Omental fat pad (tissue), 4 donors: ENCODE results near the gene RHOJ. TPM values are rescaled to one million over a fixed set of nuclear protein-coding genes. Genes with fewer than 3 reads are reported as not detected.
A peak's percentile ranks its signal among the peaks of the same experiment; 100 is the strongest.

Experiments used
- ATAC-seq: fragments of 150-250 bp; one replicate; pipeline ENCODE4 v1.9.1; 2016; ENCODE audit warnings: mild to moderate bottlenecking, moderate library complexity; ENCODE audit not compliant: low FRiP score
- DNase-seq: peaks from one replicate; pipeline ENCODE4 v3.0.0-alpha.2; 2019; ENCODE audit warnings: low spot score
- CTCF ChIP-seq, 3 donors: fragments of 450-650 bp; IDR thresholded peaks; one replicate each; pipeline ENCODE4 v1.5.1; 2016 to 2017; ENCODE audit warnings: antibody characterized with exemption in 3 of 3, mild to moderate bottlenecking in 3 of 3, moderate library complexity in 2 of 3
- total RNA-seq, 4 donors: library from RNA; depleted of rRNA; stranded (reverse); fragments of >200 nt; gene quantifications; one replicate each; pipeline ENCODE4 v1.1.0, GENCODE V29; 2016

RHOJ gene
- total RNA-seq, 4 donors from 2014 or later, result 5.2 to 33.9 (median 11.8) TPM

- no peak for TF ChIP-seq CTCF (IDR thresholded peaks at IDR 0.05)
- ATAC-seq (no peak), DNase-seq (no peak)
Observed at GRCh38 chr14:63269561-63270225, 65.5 kb downstream of the RHOJ start.

- no peak for TF ChIP-seq CTCF (IDR thresholded peaks at IDR 0.05)
- DNase-seq, result no peak
- ATAC-seq, result no peak
Observed at GRCh38 chr14:63273129-63273528, 68.9 kb downstream of the RHOJ start.

GRCh38 chr14:63273717-63274655 lies 69.7 kb downstream of the RHOJ start:
- no peak for ATAC-seq
- DNase-seq, result no peak
- no peak for TF ChIP-seq CTCF (IDR thresholded peaks at IDR 0.05)

- no peak for TF ChIP-seq CTCF (IDR thresholded peaks at IDR 0.05)
- DNase-seq, result no peak
- no peak for ATAC-seq
Observed at GRCh38 chr14:63275611-63276010, 71.4 kb downstream of the RHOJ start.

GRCh38 chr14:63276016-63276415 lies 71.8 kb downstream of the RHOJ start:
- no peak for ATAC-seq
- no peak for TF ChIP-seq CTCF (IDR thresholded peaks at IDR 0.05)

GRCh38 chr14:63276492-63277342 lies 72.5 kb downstream of the RHOJ start:
- no peak for ATAC-seq
- TF ChIP-seq CTCF (IDR thresholded peaks at IDR 0.05), result peak in 1 of 3 donors; percentile 65
- DNase-seq, result no peak

More at GRCh38 chr14:63276016-63276415, 71.8 kb downstream of the RHOJ start:
- no peak for DNase-seq
